Ishikawa (cell line): ENCODE data around the gene HAUS7.

Experiments
- CEBPB ChIP-seq: IDR thresholded peaks from 2 replicates; pipeline ENCODE4 v1.6.1; 2012
- EP300 ChIP-seq: IDR thresholded peaks from 2 replicates; pipeline ENCODE4 v1.6.1; 2012; ENCODE audit warnings: borderline replicate concordance
- NFIC ChIP-seq: IDR thresholded peaks from 2 replicates; pipeline ENCODE4 v1.6.1; 2012
- RAD21 ChIP-seq: IDR thresholded peaks from 2 replicates; pipeline ENCODE4 v1.6.1; 2012; ENCODE audit warnings: low read depth
- TAF1 ChIP-seq: IDR thresholded peaks from 2 replicates; pipeline ENCODE4 v1.6.1; 2012; ENCODE audit warnings: low read depth, mild to moderate bottlenecking
- YY1 ChIP-seq: IDR thresholded peaks from 2 replicates; pipeline ENCODE4 v1.6.1; 2012; ENCODE audit warnings: low read depth
- ZBTB7A ChIP-seq: IDR thresholded peaks from 2 replicates; pipeline ENCODE4 v1.6.1; 2012; ENCODE audit warnings: low read depth

DNA sequence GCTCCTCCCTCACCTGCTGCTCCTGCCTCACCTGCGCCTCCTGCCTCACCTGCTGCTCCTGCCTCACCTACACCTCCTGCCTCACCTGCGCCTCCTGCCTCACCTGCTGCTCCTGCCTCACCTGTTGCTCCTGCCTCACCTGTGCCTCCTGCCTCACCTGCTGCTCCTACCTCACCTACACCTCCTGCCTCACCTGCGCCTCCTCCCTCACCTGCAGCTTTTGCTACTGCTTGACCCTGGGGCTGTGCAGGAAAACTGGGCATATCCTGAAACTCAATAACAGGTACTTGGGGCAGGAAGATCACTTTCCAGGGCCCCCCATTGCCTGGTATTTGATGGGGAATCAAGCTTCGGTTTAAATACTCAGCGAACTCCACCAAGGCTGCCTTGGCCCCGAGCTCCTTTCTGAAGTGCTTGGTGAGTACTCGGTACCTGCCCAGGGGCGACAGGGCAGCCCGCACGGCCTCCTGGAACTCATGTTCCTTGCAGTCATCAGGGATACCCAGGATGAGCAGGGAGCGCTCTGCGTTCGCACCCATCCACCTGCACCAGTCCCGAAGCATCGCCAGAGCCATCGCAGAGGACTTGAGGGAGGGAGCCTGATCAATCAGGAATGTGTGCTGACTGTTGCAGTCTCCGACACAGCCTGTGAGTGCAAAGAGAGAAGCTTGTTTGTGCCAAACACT lies 72.0 kb downstream of the HAUS7 start:
- TF ChIP-seq TAF1 (no peak), NFIC (no peak), ZBTB7A (no peak), EP300 (no peak), CEBPB (no peak), RAD21 (no peak), YY1 (no peak)
